ENCODE measurements around the gene ATG101. TPM values are rescaled to one million over a fixed set of nuclear protein-coding genes. Genes with fewer than 3 reads are reported as not detected.

ATG101 gene
- total RNA-seq, 1 experiment from 2014 or later = 44.6 TPM

- BruUV-seq (replicated peaks) = no TSS peak
- no peaks in the 10 kb centered on the region for H4K20me1 ChIP-seq (ENCODE audit: insufficient read depth)
- no peak for DNase-seq
- intact Hi-C loops (cut with micrococcal nuclease; ENCODE audit: unreplicated experiment) = no loop called here
- no peak overlapping the region for H3K4me3 ChIP-seq
- no peaks in the 10 kb centered on the region for H3K4me1 ChIP-seq (replicated peaks; ENCODE audit: insufficient read depth)
- peaks cover 1% of the 10 kb centered on the region for H3F3A ChIP-seq (ENCODE audit: insufficient read depth, low read depth)
- H2AFZ ChIP-seq = no peak overlapping the region
- no peaks in the 10 kb centered on the region for H3K9me2 ChIP-seq (ENCODE audit: insufficient read depth)
- ChIA-PET POLR2A (ENCODE audit: unreplicated experiment) (no interaction called here), CTCF (no interaction called here)
- H3K27ac ChIP-seq = no peak overlapping the region
- TF ChIP-seq CTCF (conservative IDR thresholded peaks at IDR 0.05) (no peak), EZH2 (IDR thresholded peaks at IDR 0.05; ENCODE audit: low read depth) (no peak)
- H3K4me2 ChIP-seq = no peak overlapping the region
- H3K36me3 ChIP-seq (ENCODE audit: low read depth) = no peaks in the 10 kb centered on the region
- H3K79me2 ChIP-seq (ENCODE audit: low read depth) = no peaks in the 10 kb centered on the region
- H3K27me3 ChIP-seq (ENCODE audit: insufficient read depth, low read depth) = no peaks in the 10 kb centered on the region
- no peaks in the 10 kb centered on the region for H3K9me3 ChIP-seq (ENCODE audit: insufficient read depth, low read depth)
Measured at GRCh38 chr12:52056801-52057637, 12.8 kb upstream of the ATG101 start.

GRCh38 chr12:52057638-52058576 is 11.9 kb upstream of the ATG101 start:
- no peaks in the 10 kb centered on the region for H3K9me3 ChIP-seq (ENCODE audit: insufficient read depth, low read depth)
- H2AFZ ChIP-seq = no peak overlapping the region
- no peak for TF ChIP-seq CTCF (conservative IDR thresholded peaks at IDR 0.05)
- TF ChIP-seq EZH2 (IDR thresholded peaks at IDR 0.05; ENCODE audit: low read depth) = no peak
- no peaks in the 10 kb centered on the region for H3K9me2 ChIP-seq (ENCODE audit: insufficient read depth)
- BruUV-seq (replicated peaks) = no TSS peak
- no peak overlapping the region for H3K27ac ChIP-seq
- H4K20me1 ChIP-seq (ENCODE audit: insufficient read depth) = no peaks in the 10 kb centered on the region
- intact Hi-C loops (cut with micrococcal nuclease; ENCODE audit: unreplicated experiment) = no loop called here
- no peaks in the 10 kb centered on the region for H3F3A ChIP-seq (ENCODE audit: insufficient read depth, low read depth)
- no peaks in the 10 kb centered on the region for H3K79me2 ChIP-seq (ENCODE audit: low read depth)
- H3K36me3 ChIP-seq (ENCODE audit: low read depth) = no peaks in the 10 kb centered on the region
- H3K4me1 ChIP-seq (replicated peaks; ENCODE audit: insufficient read depth) = no peaks in the 10 kb centered on the region
- H3K4me3 ChIP-seq = no peak overlapping the region
- CTCF ChIA-PET = interaction anchor here (0.5 kb wide), 1 partner anchor 59 kb away, joined by 4 read pairs; no protein-coding TSS in a partner anchor
- no peak for DNase-seq
- H3K27me3 ChIP-seq (ENCODE audit: insufficient read depth, low read depth) = no peaks in the 10 kb centered on the region
- POLR2A ChIA-PET (ENCODE audit: unreplicated experiment) = no interaction called here
- H3K4me2 ChIP-seq = no peak overlapping the region

DNA sequence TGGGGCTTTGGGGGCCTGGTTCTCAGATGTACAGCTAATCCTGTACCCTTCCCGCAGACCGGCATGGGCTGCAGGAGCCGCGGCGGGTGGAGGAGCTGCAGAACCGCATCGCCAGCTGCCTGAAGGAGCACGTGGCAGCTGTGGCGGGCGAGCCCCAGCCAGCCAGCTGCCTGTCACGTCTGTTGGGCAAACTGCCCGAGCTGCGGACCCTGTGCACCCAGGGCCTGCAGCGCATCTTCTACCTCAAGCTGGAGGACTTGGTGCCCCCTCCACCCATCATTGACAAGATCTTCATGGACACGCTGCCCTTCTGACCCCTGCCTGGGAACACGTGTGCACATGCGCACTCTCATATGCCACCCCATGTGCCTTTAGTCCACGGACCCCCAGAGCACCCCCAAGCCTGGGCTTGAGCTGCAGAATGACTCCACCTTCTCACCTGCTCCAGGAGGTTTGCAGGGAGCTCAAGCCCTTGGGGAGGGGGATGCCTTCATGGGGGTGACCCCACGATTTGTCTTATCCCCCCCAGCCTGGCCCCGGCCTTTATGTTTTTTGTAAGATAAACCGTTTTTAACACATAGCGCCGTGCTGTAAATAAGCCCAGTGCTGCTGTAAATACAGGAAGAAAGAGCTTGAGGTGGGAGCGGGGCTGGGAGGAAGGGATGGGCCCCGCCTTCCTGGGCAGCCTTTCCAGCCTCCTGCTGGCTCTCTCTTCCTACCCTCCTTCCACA is 11.0 kb upstream of the ATG101 start:
- H3F3A ChIP-seq (ENCODE audit: insufficient read depth, low read depth) = no peaks in the 10 kb centered on the region
- H3K79me2 ChIP-seq (ENCODE audit: low read depth) = no peaks in the 10 kb centered on the region
- H3K9me3 ChIP-seq (ENCODE audit: insufficient read depth, low read depth) = no peaks in the 10 kb centered on the region
- ChIA-PET POLR2A (ENCODE audit: unreplicated experiment) (no interaction called here), CTCF (interaction anchor here (0.5 kb wide), 1 partner anchor 58 kb away, joined by 4 read pairs; no protein-coding TSS in a partner anchor)
- H3K4me1 ChIP-seq (replicated peaks; ENCODE audit: insufficient read depth) = no peaks in the 10 kb centered on the region
- H3K9me2 ChIP-seq (ENCODE audit: insufficient read depth) = no peaks in the 10 kb centered on the region
- no peak for TF ChIP-seq CTCF (conservative IDR thresholded peaks at IDR 0.05)
- TF ChIP-seq EZH2 (IDR thresholded peaks at IDR 0.05; ENCODE audit: low read depth) = no peak
- no peak overlapping the region for H3K27ac ChIP-seq
- intact Hi-C loops (cut with micrococcal nuclease; ENCODE audit: unreplicated experiment) = no loop called here
- H3K4me3 ChIP-seq = no peak overlapping the region
- no peak overlapping the region for H2AFZ ChIP-seq
- BruUV-seq (replicated peaks) = no TSS peak
- DNase-seq = no peak
- no peaks in the 10 kb centered on the region for H4K20me1 ChIP-seq (ENCODE audit: insufficient read depth)
- H3K36me3 ChIP-seq (ENCODE audit: low read depth) = no peaks in the 10 kb centered on the region
- no peaks in the 10 kb centered on the region for H3K27me3 ChIP-seq (ENCODE audit: insufficient read depth, low read depth)
- no peak overlapping the region for H3K4me2 ChIP-seq

Measured in PC-9 (cell line).